Tongue (tissue), 2 donors: ENCODE results near the gene TRPC6. TPM values are rescaled to one million over a fixed set of nuclear protein-coding genes. Genes with fewer than 3 reads are reported as not detected.
"Not testable (repeated sequence)": the region's sequence is repeated elsewhere in the genome, so short reads cannot be mapped to it uniquely, and the experiment has no call there.

Experiments used
- DNase-seq: peaks from one replicate; pipeline ENCODE4 v3.0.0-alpha.2; 2015
- total RNA-seq: library from RNA; depleted of rRNA; stranded (reverse); fragments of >200 nt; gene quantifications from one replicate; pipeline ENCODE4 v1.2.3, GENCODE V29; 2014

The TRPC6 gene
- total RNA-seq, 1 donor from 2014 or later = 20.7 TPM

GRCh38 chr11:101521821-101522220 is 62.0 kb downstream of the TRPC6 start:
- no peak for DNase-seq

- peak; percentile 30 for DNase-seq
Observed at GRCh38 chr11:101516546-101516945, 67.3 kb downstream of the TRPC6 start.

GRCh38 chr11:101511065-101511464 is 72.7 kb downstream of the TRPC6 start:
- no peak for DNase-seq

GRCh38 chr11:101510591-101510990 is 73.2 kb downstream of the TRPC6 start:
- DNase-seq = no peak

- DNase-seq = no peak
Observed at GRCh38 chr11:101509922-101510321, 73.9 kb downstream of the TRPC6 start.

GRCh38 chr11:101508370-101508769 is 75.4 kb downstream of the TRPC6 start:
- no peak for DNase-seq

GRCh38 chr11:101498891-101499290 is 84.9 kb downstream of the TRPC6 start:
- no peak for DNase-seq

GRCh38 chr11:101497291-101497690 is 86.5 kb downstream of the TRPC6 start:
- DNase-seq = no peak

- DNase-seq = no peak
Observed at GRCh38 chr11:101487775-101488174, 96.0 kb downstream of the TRPC6 start.

- no peak for DNase-seq
Observed at GRCh38 chr11:101482556-101483124, 101.2 kb downstream of the TRPC6 start.

- peak; percentile 43 for DNase-seq
Observed at GRCh38 chr11:101478587-101479369, 105.0 kb downstream of the TRPC6 start.

GRCh38 chr11:101477926-101478325 is 105.9 kb downstream of the TRPC6 start:
- DNase-seq = peak; percentile 64

- DNase-seq = no peak
Observed at GRCh38 chr11:101476191-101476590, 107.6 kb downstream of the TRPC6 start.

GRCh38 chr11:101475699-101476098 is 108.1 kb downstream of the TRPC6 start:
- no peak for DNase-seq

- no peak for DNase-seq
Observed at GRCh38 chr11:101474666-101475065, 109.1 kb downstream of the TRPC6 start.

GRCh38 chr11:101470881-101471520 is 112.8 kb downstream of the TRPC6 start:
- peak; percentile 10 for DNase-seq

- DNase-seq = peak; percentile 11
Observed at GRCh38 chr11:101470419-101470818, 113.4 kb downstream of the TRPC6 start.

- DNase-seq = no peak
Observed at GRCh38 chr11:101466352-101466751, 117.5 kb downstream of the TRPC6 start.

- DNase-seq = not testable (repeated sequence)
Observed at GRCh38 chr11:101464388-101464787, 119.4 kb downstream of the TRPC6 start.

- DNase-seq = no peak
Observed at GRCh38 chr11:101459020-101459419, 124.8 kb downstream of the TRPC6 start.

- DNase-seq = no peak
Observed at GRCh38 chr11:101458161-101458560, 125.6 kb downstream of the TRPC6 start.

- DNase-seq = peak; percentile 55
Observed at GRCh38 chr11:101456812-101457211, 127.0 kb downstream of the TRPC6 start.

GRCh38 chr11:101453682-101454081 is 130.1 kb downstream of the TRPC6 start:
- DNase-seq = no peak
